Right cardiac atrium (tissue), 5 donors: ENCODE measurements around the gene BRD4. TPM values are rescaled to one million over a fixed set of nuclear protein-coding genes. Genes with fewer than 3 reads are reported as not detected.
A peak's percentile ranks its signal among the peaks of the same experiment; 100 is the strongest.

Experiments used
- ATAC-seq, 2 donors: fragments of 200-7000 bp; cut with Tn5 transposase; one replicate each; pipeline versions ENCODE4 v1.8.0 to v1.9.1; 2020; ENCODE audit warnings: moderate library complexity in 2 of 2, mild to moderate bottlenecking in 1 of 2
- DNase-seq, 3 donors: peaks; one replicate each; pipeline ENCODE4 v3.0.0-alpha.2; 2020
- H3K27ac ChIP-seq: one replicate; pipeline ENCODE4 v1.5.1; 2013; ENCODE audit warnings: mild to moderate bottlenecking, low read length, control low read depth, moderate library complexity
- H3K27me3 ChIP-seq: one replicate; pipeline ENCODE4 v1.6.1; 2013; ENCODE audit not compliant: control insufficient read depth, insufficient read depth
- H3K4me1 ChIP-seq: one replicate; pipeline ENCODE4 v1.6.1; 2013; ENCODE audit warnings: low read length; ENCODE audit not compliant: control insufficient read depth, insufficient read depth
- H3K4me3 ChIP-seq: one replicate; pipeline ENCODE4 v1.5.1; 2013; ENCODE audit warnings: low read length, control low read depth
- H3K9me3 ChIP-seq: one replicate; pipeline ENCODE4 v1.6.1; 2013; ENCODE audit warnings: low read length; ENCODE audit not compliant: control insufficient read depth
- WGBS: extraction: QIAGEN DNeasy Blood & Tissue Kit; methylation state at CpG from one replicate; pipeline ENCODE4 v1.1.7; 2013; 5-methylcytosine and 5-hydroxymethylcytosine counted together
- intact Hi-C, 4 donors: fragments of 100-400 bp; cut with DNase I; formaldehyde crosslinking; loops; one replicate each; pipeline versions ENCODE4 v1.11.0 to v1.14.0; 2022 to 2023
- polyA plus RNA-seq: library from polyadenylated mRNA; stranded (reverse); fragments of 200-250 nt; gene quantifications from one replicate; pipeline ENCODE4 v1.2.3, GENCODE V29; 2013
- total RNA-seq, 4 donors: library from RNA; stranded (reverse); fragmentation: NEBNext Ultra II Directional; extraction: Animal tissue kit (Norgen Biotek cat#: 25700); gene quantifications; one replicate each; pipeline ENCODE4 v1.2.1, GENCODE V29; 2021
- donor health status: healthy with polysubstance abuse.
- donor health status: DM: no; HTN: yes; CAD: no.
- donor health status: DM: no; HTN: no; CAD: no.
- donor health status: DM: no; HTN: yes; CAD: no; lungs with severe emphysema.
- donor health status: DM: yes; HTN: yes; CAD: no.

The BRD4 gene
- total and polyA plus RNA-seq, 5 donors, result 29.6 to 62.8 (median 56.6) TPM

- whole genome bisulfite sequencing, result 20% methylated on average over 14 of the region's 14 CpGs
- H3K9me3 ChIP-seq, result no peaks in the 10 kb centered on the region
- no peak overlapping the region for H3K27ac ChIP-seq
- no peak overlapping the region for H3K4me3 ChIP-seq
- no peaks in the 10 kb centered on the region for H3K27me3 ChIP-seq
- ATAC-seq (no peak), DNase-seq (peak in 2 of 3 donors; percentile 63 to 69)
- H3K4me1 ChIP-seq, result no peaks in the 10 kb centered on the region
- intact Hi-C loops, result no loop called here
Observed at GRCh38 chr19:15197275-15197941, 134.9 kb downstream of the BRD4 start.

GRCh38 chr19:15196360-15197005 lies 135.9 kb downstream of the BRD4 start:
- no peak overlapping the region for H3K27ac ChIP-seq
- peak overlapping the region; percentile 53 for H3K4me3 ChIP-seq
- no peaks in the 10 kb centered on the region for H3K27me3 ChIP-seq
- DNase-seq (no peak), ATAC-seq (no peak)
- no peaks in the 10 kb centered on the region for H3K9me3 ChIP-seq
- no peaks in the 10 kb centered on the region for H3K4me1 ChIP-seq
- WGBS, result 59% methylated on average over 4 of the region's 4 CpGs
- intact Hi-C loops, result no loop called here

DNA sequence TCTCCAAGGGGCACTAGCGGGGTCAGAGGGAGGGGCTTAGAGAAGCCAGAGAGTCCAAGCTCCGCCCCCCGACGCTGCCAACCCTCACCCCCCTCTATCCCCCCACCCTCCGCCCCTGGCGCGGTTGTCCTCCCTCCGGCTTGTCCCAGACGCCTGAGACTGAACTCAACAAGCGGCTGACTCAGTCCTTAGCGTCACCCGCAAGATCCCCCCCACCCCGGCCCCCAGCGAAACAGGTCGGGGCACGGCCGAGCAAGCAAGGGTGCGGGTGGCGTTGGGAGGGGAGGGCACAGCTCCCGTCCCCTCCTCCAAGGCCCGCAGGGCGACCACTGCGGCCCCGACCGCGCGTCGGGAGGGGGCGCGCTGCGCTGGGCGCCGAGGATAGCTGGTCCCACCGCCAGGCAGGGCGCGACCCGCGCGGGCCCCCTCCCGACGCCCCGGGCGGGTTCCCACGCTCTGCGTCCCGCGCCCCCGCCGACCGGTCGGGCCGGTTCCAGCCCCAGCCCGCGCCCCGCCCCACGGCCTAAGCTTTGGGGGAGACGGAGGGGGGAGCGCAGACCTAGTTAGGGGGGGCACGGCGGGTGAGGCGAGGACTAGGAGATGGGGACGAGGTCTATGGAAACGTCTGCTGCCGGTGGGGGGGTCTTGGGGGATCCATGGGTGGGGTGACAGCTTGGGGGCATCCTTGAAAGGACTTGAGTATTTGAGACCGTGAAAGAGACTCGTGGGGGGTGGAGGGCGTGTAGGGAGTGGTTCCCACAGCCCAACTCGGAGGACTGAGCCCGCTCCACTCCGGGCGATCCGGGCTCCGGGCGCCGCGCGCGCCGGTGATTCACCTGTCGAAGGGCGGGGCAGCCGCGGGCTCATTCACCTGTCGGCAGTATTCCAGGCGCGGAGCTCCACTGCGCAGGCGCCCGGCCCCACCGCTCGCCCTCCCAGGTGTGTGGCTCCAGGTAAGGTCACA lies 136.7 kb downstream of the BRD4 start:
- intact Hi-C loops, result no loop called here
- 5% methylated on average over 91 of the region's 91 CpGs for WGBS
- peak; percentile 71 to 88 (median 75) for DNase-seq
- ATAC-seq, result peak; percentile 46 to 68
- Histone ChIP-seq H3K27me3 (no peaks in the 10 kb centered on the region), H3K27ac (no peak overlapping the region), H3K4me3 (peak overlapping the region; percentile 53), H3K4me1 (no peaks in the 10 kb centered on the region), H3K9me3 (no peaks in the 10 kb centered on the region)

DNA sequence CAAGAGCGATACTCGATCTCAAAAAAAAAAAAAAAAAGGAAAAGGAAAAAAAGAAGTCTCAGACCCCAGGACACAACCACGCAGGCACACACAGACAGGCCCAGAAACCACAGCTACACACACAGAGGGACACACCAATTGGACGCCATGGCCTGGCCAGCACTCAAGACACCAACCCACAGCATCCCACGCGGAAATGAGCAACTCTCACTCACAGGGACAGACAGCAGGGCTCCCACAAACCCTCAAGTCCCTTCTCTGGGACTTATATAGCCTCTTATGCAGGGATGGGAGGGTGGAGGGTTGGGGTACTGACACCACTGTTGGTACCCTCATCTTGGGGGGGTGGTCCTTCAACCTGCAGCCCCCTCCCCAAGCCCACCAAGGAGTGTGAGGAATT lies 137.4 kb downstream of the BRD4 start:
- H3K9me3 ChIP-seq, result no peaks in the 10 kb centered on the region
- peak in 1 of 3 donors; percentile 72 for DNase-seq
- H3K4me1 ChIP-seq, result no peaks in the 10 kb centered on the region
- peak overlapping the region; percentile 57 for H3K27ac ChIP-seq
- intact Hi-C loops, result no loop called here
- WGBS, result 46% methylated on average over 6 of the region's 6 CpGs
- peak; percentile 40 to 65 for ATAC-seq
- H3K27me3 ChIP-seq, result no peaks in the 10 kb centered on the region
- H3K4me3 ChIP-seq, result peak overlapping the region; percentile 53

DNA sequence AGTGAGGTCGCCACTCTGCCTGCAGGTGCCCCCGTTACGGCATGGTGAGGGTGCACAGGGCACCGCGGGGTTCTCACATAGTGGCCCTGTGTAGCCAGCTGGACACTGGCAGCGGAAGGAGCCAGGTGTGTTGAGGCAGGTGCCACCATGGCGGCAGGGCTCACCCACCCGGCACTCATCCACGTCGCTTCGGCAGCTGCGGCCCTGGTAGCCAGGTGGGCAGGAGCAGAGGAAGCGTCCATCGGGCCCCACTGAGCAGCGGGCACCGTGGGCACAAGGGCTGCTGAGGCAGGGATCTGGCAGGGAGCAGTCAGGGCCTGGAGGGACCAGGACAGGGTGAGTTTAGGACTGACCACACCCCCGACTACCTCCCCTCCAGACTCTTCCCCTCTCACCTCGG lies 140.4 kb downstream of the BRD4 start:
- DNase-seq (peak in 1 of 3 donors; percentile 63), ATAC-seq (no peak)
- intact Hi-C loops, result no loop called here
- Histone ChIP-seq H3K4me1 (no peaks in the 10 kb centered on the region), H3K27me3 (no peaks in the 10 kb centered on the region), H3K27ac (no peak overlapping the region), H3K4me3 (no peak overlapping the region), H3K9me3 (no peaks in the 10 kb centered on the region)
- WGBS, result 94% methylated on average over 18 of the region's 18 CpGs

DNA sequence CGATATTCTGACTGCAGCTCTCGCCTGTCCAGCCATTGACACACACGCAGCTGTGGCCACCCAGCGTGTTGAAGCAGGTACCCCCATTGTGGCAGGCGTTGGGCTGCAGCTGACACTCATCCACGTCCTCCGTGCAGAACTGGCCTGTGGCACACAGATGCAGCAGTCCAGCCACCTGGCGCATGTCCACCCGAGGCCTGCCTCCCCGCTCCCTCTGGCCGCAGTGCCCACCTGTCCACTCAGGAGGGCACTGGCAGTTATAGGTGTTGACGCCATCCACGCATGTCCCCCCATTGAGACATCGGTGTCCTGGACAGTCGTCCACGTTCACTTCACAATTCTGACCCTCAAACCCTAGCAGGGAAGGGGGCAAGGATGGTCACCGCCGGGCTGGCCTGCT lies 140.8 kb downstream of the BRD4 start:
- H3K4me1 ChIP-seq, result no peaks in the 10 kb centered on the region
- no peaks in the 10 kb centered on the region for H3K27me3 ChIP-seq
- no peak for DNase-seq
- intact Hi-C loops, result no loop called here
- H3K27ac ChIP-seq, result no peak overlapping the region
- no peak overlapping the region for H3K4me3 ChIP-seq
- ATAC-seq, result no peak
- no peaks in the 10 kb centered on the region for H3K9me3 ChIP-seq
- WGBS, result 92% methylated on average over 18 of the region's 18 CpGs

- no peak for DNase-seq
- H3K27me3 ChIP-seq, result no peaks in the 10 kb centered on the region
- H3K4me3 ChIP-seq, result no peak overlapping the region
- H3K27ac ChIP-seq, result no peak overlapping the region
- intact Hi-C loops, result no loop called here
- H3K4me1 ChIP-seq, result no peaks in the 10 kb centered on the region
- WGBS, result 90% methylated on average over 24 of the region's 24 CpGs
- no peak for ATAC-seq
- H3K9me3 ChIP-seq, result no peaks in the 10 kb centered on the region
Observed at GRCh38 chr19:15188851-15189250, 143.5 kb downstream of the BRD4 start.

DNA sequence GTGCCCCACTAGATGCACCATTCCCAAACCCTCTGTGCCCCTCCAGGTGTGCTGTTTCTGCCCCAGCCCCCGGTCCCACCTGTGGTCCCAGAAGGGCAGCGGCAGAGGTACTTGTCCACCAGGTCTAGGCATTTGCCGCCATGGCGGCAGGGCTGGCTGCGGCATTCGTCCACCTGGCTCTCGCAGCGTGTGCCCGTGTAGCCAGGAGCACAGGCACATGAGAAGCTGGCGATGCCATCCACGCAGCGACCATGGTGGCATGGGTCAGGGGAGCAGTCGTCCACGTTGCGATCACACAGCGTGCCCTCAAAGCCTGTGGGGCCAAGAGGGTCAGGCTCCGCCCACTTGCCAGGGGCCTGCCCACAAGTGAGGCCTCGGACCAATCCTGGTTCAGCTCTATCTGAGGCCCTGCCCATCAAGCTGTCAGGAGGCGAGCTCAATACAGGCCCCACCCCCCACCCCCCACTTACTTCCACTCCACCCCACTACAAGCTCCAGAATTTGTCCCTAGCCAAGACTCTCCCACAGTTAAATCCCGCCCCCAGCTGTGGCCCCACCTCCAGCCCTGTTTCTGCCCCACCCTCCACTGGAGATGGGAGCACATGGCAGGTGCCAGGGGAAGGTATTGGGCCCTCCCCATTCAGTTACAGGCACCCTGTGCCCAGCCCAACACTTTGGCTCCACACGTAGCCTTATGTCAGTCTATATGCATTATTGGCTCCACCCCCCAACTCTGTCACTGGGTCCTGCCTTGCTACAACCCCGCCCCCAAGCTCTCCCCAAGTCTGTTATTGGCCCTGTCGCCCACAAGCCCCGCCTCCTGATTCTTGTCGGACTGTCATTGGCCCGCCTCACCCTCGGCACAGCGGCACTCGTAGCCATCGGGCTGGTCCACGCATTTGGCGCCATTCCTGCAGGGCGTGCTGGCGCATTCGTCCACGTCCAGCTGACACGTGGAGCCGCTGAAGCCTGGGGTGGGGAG lies 145.0 kb downstream of the BRD4 start:
- intact Hi-C loops, result no loop called here
- H3K4me1 ChIP-seq, result no peaks in the 10 kb centered on the region
- no peak overlapping the region for H3K27ac ChIP-seq
- peak in 2 of 3 donors; percentile 56 to 65 for DNase-seq
- no peaks in the 10 kb centered on the region for H3K9me3 ChIP-seq
- no peak for ATAC-seq
- no peaks in the 10 kb centered on the region for H3K27me3 ChIP-seq
- WGBS, result 94% methylated on average over 38 of the region's 38 CpGs
- no peak overlapping the region for H3K4me3 ChIP-seq
